Neuronal stem cell (in vitro differentiated cells): ENCODE data around the gene APLP2.
"Not testable (repeated sequence)": the region's sequence is repeated elsewhere in the genome, so short reads cannot be mapped to it uniquely, and the experiment has no call there.

ENCODE experiments used
- DNase-seq: peaks from one replicate; pipeline ENCODE4 v3.0.0-alpha.2; 2013; ENCODE audit warnings: low spot score
- H2AFZ ChIP-seq: one replicate; pipeline ENCODE4 v1.6.1; 2013; ENCODE audit warnings: mild to moderate bottlenecking, low read length, inconsistent platforms
- H2AK5ac ChIP-seq: 2 replicates; pipeline ENCODE4 v1.6.1; 2013; ENCODE audit warnings: low read depth, mild to moderate bottlenecking, inconsistent platforms, low read length, moderate library complexity, mixed read lengths
- H2BK120ac ChIP-seq: 2 replicates; pipeline ENCODE4 v1.6.1; 2013; ENCODE audit warnings: low read depth, mild to moderate bottlenecking, inconsistent platforms, low read length, moderate library complexity, mixed read lengths
- H2BK12ac ChIP-seq: one replicate; pipeline ENCODE4 v1.6.1; 2013; ENCODE audit warnings: low read length, inconsistent platforms
- H2BK15ac ChIP-seq: 2 replicates; pipeline ENCODE4 v1.6.1; 2013; ENCODE audit warnings: mild to moderate bottlenecking, low read length, inconsistent platforms, mixed read lengths
- H2BK5ac ChIP-seq: one replicate; pipeline ENCODE4 v1.6.1; 2013; ENCODE audit warnings: inconsistent platforms, mild to moderate bottlenecking, low read length, moderate library complexity
- H3K14ac ChIP-seq: one replicate; pipeline ENCODE4 v1.6.1; 2013; ENCODE audit warnings: low read length, inconsistent platforms
- H3K18ac ChIP-seq: 2 replicates; pipeline ENCODE4 v1.6.1; 2013; ENCODE audit warnings: low read length, inconsistent platforms
- H3K23ac ChIP-seq: 2 replicates; pipeline ENCODE4 v1.6.1; 2013; ENCODE audit warnings: low read depth, mild to moderate bottlenecking, mixed read lengths, low read length, inconsistent platforms; ENCODE audit not compliant: poor library complexity
- H3K27ac ChIP-seq: replicated peaks from 3 replicates; pipeline ENCODE4 v1.5.1; 2013; ENCODE audit warnings: low read length, inconsistent platforms
- H3K27me3 ChIP-seq, 3 experiments: 2 replicates each; pipeline ENCODE4 v1.6.1; 2013; ENCODE audit warnings: low read length in 3 of 3, mild to moderate bottlenecking in 2 of 3, inconsistent platforms in 1 of 3, low read depth in 1 of 3, mixed read lengths in 1 of 3, moderate library complexity in 1 of 3; ENCODE audit not compliant: control insufficient read depth in 3 of 3, insufficient read depth in 3 of 3
- H3K36me3 ChIP-seq, 2 donors: replicated peaks in 1 of 2; 2 replicates each; pipeline ENCODE4 v1.6.1; 2013; ENCODE audit warnings: low read length in 2 of 2; ENCODE audit not compliant: control insufficient read depth in 2 of 2, insufficient read depth in 2 of 2
- H3K4ac ChIP-seq: 2 replicates; pipeline ENCODE4 v1.6.1; 2013; ENCODE audit warnings: inconsistent platforms, mild to moderate bottlenecking, low read length, moderate library complexity
- H3K4me1 ChIP-seq, 2 donors: 1 replicate in 1 of 2; 2 replicates in 1 of 2; pipeline ENCODE4 v1.6.1; 2013; ENCODE audit warnings: low read length in 2 of 2, low read depth in 1 of 2; ENCODE audit not compliant: control insufficient read depth in 2 of 2, insufficient read depth in 1 of 2
- H3K4me2 ChIP-seq: one replicate; pipeline ENCODE4 v1.6.1; 2013; ENCODE audit warnings: mild to moderate bottlenecking, low read length, inconsistent platforms; ENCODE audit not compliant: insufficient read depth, poor library complexity, severe bottlenecking
- H3K4me3 ChIP-seq, 2 donors: 2 replicates each; pipeline ENCODE4 v1.5.1; 2013; ENCODE audit warnings: low read length in 2 of 2, mild to moderate bottlenecking in 2 of 2, inconsistent platforms in 1 of 2, moderate library complexity in 1 of 2
- H3K79me1 ChIP-seq: one replicate; pipeline ENCODE4 v1.6.1; 2013; ENCODE audit warnings: low read depth, mild to moderate bottlenecking, inconsistent platforms, low read length, moderate library complexity
- H3K9ac ChIP-seq: one replicate; pipeline ENCODE4 v1.6.1; 2013; ENCODE audit warnings: mild to moderate bottlenecking, low read depth, low read length, inconsistent platforms; ENCODE audit not compliant: poor library complexity
- H3K9me3 ChIP-seq, 2 donors: replicated peaks in 1 of 2; 2 replicates each; pipeline versions ENCODE3 to v1.6.1; 2013; ENCODE audit warnings: low read length in 2 of 2, mild to moderate bottlenecking in 2 of 2, inconsistent platforms in 1 of 2, low read depth in 1 of 2, mixed read lengths in 1 of 2, moderate library complexity in 1 of 2; ENCODE audit not compliant: control insufficient read depth in 2 of 2, insufficient read depth in 1 of 2
- H4K8ac ChIP-seq: one replicate; pipeline ENCODE4 v1.6.1; 2013; ENCODE audit warnings: low read depth, mild to moderate bottlenecking, inconsistent platforms, low read length, moderate library complexity
- H4K91ac ChIP-seq: one replicate; pipeline ENCODE4 v1.6.1; 2013; ENCODE audit warnings: low read length, low read depth, mild to moderate bottlenecking, inconsistent platforms; ENCODE audit not compliant: poor library complexity
- WGBS, 2 donors: extraction: QIAGEN DNeasy Blood & Tissue Kit; methylation state at CpG; one replicate each; pipeline ENCODE4 v1.1.7; 2013; ENCODE audit warnings: missing lambda C conversion rate in 2 of 2, mixed read lengths in 1 of 2; ENCODE audit not compliant: insufficient read length in 2 of 2, insufficient replicate concordance in 1 of 2; ENCODE audit errors: extremely low coverage in 2 of 2; 5-methylcytosine and 5-hydroxymethylcytosine counted together

The APLP2 gene

DNA sequence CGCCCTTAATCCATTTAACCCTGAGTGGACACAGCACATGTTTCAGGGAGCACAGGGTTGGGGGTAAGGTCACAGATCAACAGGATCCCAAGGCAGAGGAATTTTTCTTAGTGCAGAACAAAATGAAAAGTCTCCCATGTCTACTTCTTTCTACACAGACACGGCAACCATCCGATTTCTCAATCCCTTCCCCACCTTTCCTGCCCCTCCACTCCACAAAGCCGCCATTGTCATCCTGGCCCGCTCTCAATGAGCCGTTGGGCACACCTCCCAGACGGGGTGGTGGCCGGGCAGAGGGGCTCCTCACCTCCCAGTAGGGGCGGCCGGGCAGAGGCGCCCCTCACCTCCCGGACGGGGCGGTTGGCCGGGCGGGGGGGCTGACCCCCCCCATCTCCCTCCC is 20.8 kb downstream of the APLP2 start:
- H3K9ac ChIP-seq, H3K79me1 ChIP-seq, H3K27ac ChIP-seq, H3K4me3 ChIP-seq, H2AK5ac ChIP-seq, H3K4me2 ChIP-seq, H3K36me3 ChIP-seq, H3K18ac ChIP-seq, H4K8ac ChIP-seq, DNase-seq, H3K27me3 ChIP-seq, H3K4ac ChIP-seq, H2BK120ac ChIP-seq, H2BK15ac ChIP-seq, H2AFZ ChIP-seq, H2BK5ac ChIP-seq, H3K23ac ChIP-seq, H2BK12ac ChIP-seq, H4K91ac ChIP-seq, H3K14ac ChIP-seq: not testable (repeated sequence)
- WGBS, 2 donors: no CpG with 5 or more reads among the region's 16 CpGs
- peaks cover 5 to 21% of the 10 kb centered on the region in 2 donors for H3K9me3 ChIP-seq
- H3K4me1 ChIP-seq: peaks cover 0 to 20% of the 10 kb centered on the region in 2 donors

DNA sequence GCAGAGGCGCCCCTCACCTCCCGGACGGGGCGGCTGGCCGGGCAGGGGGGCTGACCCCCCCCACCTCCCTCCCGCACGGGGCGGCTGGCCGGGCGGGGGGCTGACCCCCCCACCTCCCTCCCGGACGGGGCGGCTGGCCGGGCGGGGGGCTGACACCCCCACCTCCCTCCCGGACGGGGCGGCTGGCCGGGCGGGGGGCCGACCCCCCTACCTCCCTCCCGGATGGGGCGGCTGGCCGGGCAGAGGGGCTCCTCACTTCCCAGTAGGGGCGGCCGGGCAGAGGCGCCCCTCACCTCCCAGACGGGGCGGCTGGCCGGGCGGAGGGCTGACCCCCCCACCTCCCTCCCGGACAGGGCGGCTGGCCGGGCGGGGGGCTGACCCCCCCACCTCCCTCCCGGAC is 21.5 kb downstream of the APLP2 start:
- not testable (repeated sequence) for H2BK12ac ChIP-seq, H3K18ac ChIP-seq, H3K79me1 ChIP-seq, H2BK5ac ChIP-seq, H3K36me3 ChIP-seq, H3K23ac ChIP-seq, H3K4me3 ChIP-seq, H4K91ac ChIP-seq, H2BK120ac ChIP-seq, H3K4me2 ChIP-seq, H3K14ac ChIP-seq, H3K27ac ChIP-seq, H2AK5ac ChIP-seq, H3K27me3 ChIP-seq, H2AFZ ChIP-seq, H3K4ac ChIP-seq, DNase-seq, H4K8ac ChIP-seq, H3K9ac ChIP-seq, H2BK15ac ChIP-seq
- H3K4me1 ChIP-seq: peaks cover 0 to 20% of the 10 kb centered on the region in 2 donors
- no CpG with 5 or more reads among the region's 36 CpGs for WGBS, 2 donors
- H3K9me3 ChIP-seq: peaks cover 5 to 15% of the 10 kb centered on the region in 2 donors

DNA sequence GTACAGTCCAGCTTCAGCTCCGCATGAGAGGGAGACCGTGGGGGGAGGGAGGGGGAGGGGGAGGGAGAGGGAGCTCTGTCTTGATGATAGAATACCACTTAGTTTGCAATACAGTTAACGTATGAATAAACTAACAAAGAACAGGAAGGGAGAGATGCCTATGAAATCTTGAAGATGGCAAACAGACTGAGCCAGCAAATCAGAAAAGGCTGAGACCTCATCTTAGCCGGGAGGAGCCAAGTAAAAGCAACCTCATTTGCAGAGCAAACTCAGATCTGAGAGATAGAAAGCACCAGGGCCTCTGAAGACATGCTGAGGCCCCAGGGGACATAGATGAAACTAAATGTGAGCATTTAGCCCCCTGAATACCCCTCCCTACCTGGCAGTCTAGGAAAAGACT is 23.0 kb downstream of the APLP2 start:
- no peak overlapping the region for H3K23ac ChIP-seq
- H2BK5ac ChIP-seq: no peak overlapping the region
- no peak overlapping the region for H3K27ac ChIP-seq
- H2BK120ac ChIP-seq: no peak overlapping the region
- H3K9me3 ChIP-seq: peaks cover 5 to 15% of the 10 kb centered on the region in 2 donors
- H3K9ac ChIP-seq: no peak overlapping the region
- WGBS, 2 donors: no CpG with 5 or more reads among the region's 4 CpGs
- no peak overlapping the region for H3K14ac ChIP-seq
- no peak overlapping the region for H2BK15ac ChIP-seq
- H3K18ac ChIP-seq: no peak overlapping the region
- no peaks in the 10 kb centered on the region for H3K27me3 ChIP-seq
- no peak overlapping the region for H3K4ac ChIP-seq
- no peak overlapping the region for H3K4me2 ChIP-seq
- no peak overlapping the region for H2AK5ac ChIP-seq
- no peak overlapping the region for H3K4me3 ChIP-seq
- H2BK12ac ChIP-seq: no peak overlapping the region
- no peak overlapping the region for H4K91ac ChIP-seq
- H3K79me1 ChIP-seq: peaks cover 5% of the 10 kb centered on the region
- peaks cover 0 to 12% of the 10 kb centered on the region in 2 donors for H3K4me1 ChIP-seq
- no peak for DNase-seq
- H4K8ac ChIP-seq: no peak overlapping the region
- H2AFZ ChIP-seq: no peak overlapping the region
- peaks cover 0 to 7% of the 10 kb centered on the region in 2 donors for H3K36me3 ChIP-seq

DNA sequence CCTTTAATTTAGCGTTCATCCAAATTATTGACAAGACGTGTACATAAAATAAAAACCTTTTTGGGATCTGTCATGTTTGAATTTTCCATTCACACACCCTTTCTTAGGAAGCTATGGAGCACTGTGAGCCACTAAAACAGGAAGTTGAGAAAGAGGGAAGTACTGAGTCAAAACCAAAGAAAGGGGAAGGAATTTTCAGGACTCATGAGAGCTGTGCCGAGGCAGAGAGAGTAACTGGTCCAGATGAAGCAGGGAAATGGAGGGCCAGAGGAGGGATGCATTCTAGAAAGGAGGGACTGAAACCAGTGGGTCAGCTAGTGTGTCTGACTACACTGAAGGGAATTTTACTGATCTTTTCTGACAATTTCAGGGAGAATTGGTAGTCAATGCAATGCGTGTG is 24.9 kb downstream of the APLP2 start:
- H4K91ac ChIP-seq: no peak overlapping the region
- H3K14ac ChIP-seq: no peak overlapping the region
- no peak overlapping the region for H4K8ac ChIP-seq
- H2BK5ac ChIP-seq: no peak overlapping the region
- no peak for DNase-seq
- no peak overlapping the region for H3K4ac ChIP-seq
- peaks cover 0 to 7% of the 10 kb centered on the region in 2 donors for H3K36me3 ChIP-seq
- H3K9ac ChIP-seq: no peak overlapping the region
- peaks cover 5% of the 10 kb centered on the region for H3K79me1 ChIP-seq
- H3K18ac ChIP-seq: no peak overlapping the region
- no peaks in the 10 kb centered on the region for H3K27me3 ChIP-seq
- H3K4me1 ChIP-seq: peaks cover 0 to 3% of the 10 kb centered on the region in 2 donors
- H2BK15ac ChIP-seq: no peak overlapping the region
- no peak overlapping the region for H2BK12ac ChIP-seq
- peaks cover 5 to 10% of the 10 kb centered on the region in 2 donors for H3K9me3 ChIP-seq
- no peak overlapping the region for H2AK5ac ChIP-seq
- H3K27ac ChIP-seq: no peak overlapping the region
- no peak overlapping the region for H2AFZ ChIP-seq
- no peak overlapping the region for H3K4me3 ChIP-seq
- no peak overlapping the region for H2BK120ac ChIP-seq
- no CpG with 5 or more reads among the region's 4 CpGs for WGBS, 2 donors
- no peak overlapping the region for H3K4me2 ChIP-seq
- H3K23ac ChIP-seq: no peak overlapping the region
